DMS153 treated with DMSO at 0.1 percent for 48 hours (cell line): Measurements from ENCODE around the gene PRELID2.
"Not testable (repeated sequence)": the region's sequence is repeated elsewhere in the genome, so short reads cannot be mapped to it uniquely, and the experiment has no call there.

ENCODE experiments used
- DNase-seq: peaks from one replicate; lab custom pipeline; 2025; ENCODE audit not compliant: unreplicated experiment; lab: John Stamatoyannopoulos, UW

Gene PRELID2

GRCh38 chr5:145752534-145752933 is 82.6 kb downstream of the PRELID2 start:
- DNase-seq: no peak

- no peak for DNase-seq
These were observed 84.9 kb downstream of the PRELID2 start for GRCh38 chr5:145750199-145750598.

DNA sequence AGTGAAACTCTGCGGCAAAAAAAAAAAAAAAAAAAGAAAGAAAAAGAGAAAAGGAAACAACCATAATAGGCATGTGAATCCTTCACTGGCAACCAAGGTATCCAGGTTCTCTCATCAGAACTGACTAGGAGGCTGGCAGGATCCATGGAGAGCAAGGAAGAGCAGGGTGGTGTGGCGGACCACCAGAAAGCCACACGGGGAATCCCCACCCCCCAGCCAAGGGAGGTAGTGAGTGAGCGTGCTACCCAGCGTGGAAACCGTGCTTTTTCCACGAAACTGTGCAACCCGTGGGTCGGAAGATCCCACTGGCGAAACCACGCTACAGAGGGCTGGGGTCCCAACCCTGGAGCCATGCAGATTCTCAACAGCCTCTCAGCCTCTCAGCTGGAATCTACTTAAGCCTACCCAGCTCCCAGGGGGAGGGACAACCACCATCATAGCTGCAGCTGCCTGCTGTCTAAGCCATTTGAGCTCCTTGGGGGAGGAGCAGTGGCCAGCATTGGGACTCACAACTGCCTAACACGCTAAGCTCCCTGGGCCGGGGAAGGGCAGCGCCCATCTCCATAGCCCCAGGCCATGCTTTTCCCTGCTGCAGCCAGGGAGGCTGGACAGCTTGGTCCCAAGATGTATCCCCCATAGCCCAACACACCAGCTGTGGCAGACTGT is 91.6 kb downstream of the PRELID2 start:
- no peak for DNase-seq

DNA sequence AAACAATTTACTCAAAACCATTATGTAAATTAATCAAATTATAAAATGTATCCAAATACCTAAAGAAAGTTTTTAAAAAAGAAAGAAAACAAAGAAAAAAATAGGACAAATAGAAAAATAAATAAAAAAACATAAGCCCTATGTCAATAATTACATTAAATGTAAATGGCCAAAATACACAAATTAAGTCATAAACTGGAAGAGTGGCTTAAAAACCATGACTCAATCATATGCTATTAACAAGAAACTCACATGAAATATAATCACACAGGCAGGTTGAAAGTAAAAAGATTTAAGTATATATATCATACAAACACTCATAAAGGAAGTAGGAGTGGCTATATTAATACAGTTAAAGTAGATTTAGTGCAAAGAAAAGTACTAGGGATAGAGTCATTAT is 95.3 kb downstream of the PRELID2 start:
- no peak for DNase-seq

DNA sequence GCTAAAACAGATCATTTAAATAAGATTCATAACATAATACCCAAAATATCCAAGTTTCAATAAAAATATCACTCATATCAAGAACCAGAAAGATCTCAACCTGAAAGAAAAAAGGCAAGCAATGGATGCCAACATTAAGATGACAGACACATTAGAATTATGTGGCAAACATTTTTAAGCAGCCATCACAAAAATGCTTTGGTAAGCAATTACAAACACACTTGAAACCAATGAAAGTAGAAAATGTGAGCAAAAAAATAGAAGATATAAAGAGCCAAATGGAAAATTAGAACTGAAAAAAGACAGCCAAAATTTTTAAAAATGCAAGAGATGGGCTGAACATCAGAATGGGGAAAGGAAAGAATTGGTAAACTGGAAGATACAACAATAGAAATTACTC is 96.9 kb downstream of the PRELID2 start:
- no peak for DNase-seq

DNA sequence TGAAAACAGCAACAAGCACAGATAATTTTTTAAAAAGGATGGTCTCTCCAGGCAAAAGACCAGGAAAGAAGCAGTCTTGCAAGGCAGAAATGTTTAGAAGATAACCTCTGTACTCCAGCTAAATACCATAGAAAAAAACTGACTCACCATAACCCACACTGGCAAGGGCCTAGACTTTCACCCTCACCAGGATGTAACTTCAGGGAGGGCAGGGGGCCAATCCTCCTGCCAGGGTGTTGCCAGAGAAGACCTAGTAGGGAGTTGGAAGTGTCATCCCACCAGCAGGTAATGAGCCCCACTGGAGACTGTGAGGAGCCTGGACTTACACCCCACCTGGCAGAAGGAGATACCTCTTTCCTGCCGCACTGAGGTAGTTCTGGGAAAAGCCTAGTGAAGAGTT is 97.6 kb downstream of the PRELID2 start:
- DNase-seq: no peak

- not testable (repeated sequence) for DNase-seq
These were observed 105.2 kb downstream of the PRELID2 start for GRCh38 chr5:145729956-145730355.

- no peak for DNase-seq
These were observed 111.6 kb downstream of the PRELID2 start for GRCh38 chr5:145723516-145723915.

DNA sequence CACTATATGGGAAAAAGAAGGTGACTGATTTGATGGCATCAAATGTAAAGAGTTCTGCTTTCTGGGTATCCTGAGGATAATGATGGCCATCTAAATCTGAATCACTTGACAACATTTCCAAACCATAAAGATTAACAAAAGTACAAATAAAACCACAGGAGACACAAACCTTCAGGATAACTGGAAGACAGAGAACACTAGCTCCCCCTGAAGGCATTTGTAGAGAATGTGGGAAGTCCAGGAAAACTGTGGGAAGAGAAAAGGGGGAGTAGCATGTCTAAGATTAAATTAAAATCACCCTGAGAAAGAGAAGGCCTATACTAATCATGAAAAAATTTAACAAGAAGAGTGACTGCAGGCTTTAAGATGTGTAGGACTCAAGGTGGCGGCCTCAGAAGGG is 116.2 kb downstream of the PRELID2 start:
- no peak for DNase-seq

DNA sequence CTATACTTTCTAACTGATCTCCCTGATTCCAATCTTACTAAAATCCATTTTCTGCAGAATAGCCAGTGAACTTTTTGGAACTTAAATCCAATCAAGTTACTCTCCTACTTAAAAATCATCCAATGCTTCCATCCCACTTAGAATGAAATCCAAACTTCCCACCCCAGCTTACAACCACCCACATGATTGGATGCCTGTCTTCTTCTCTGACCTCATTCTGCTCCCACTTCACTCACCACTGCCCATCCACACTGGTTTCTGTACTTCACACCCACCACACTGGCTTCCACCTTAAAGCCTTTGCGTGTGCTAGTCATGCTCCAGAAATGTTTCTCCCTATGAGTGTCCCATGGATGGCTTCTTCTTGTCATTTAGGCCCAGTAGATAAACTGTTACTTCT is 119.7 kb downstream of the PRELID2 start:
- DNase-seq: no peak

- no peak for DNase-seq
These were observed 122.9 kb downstream of the PRELID2 start for GRCh38 chr5:145712245-145712644.

DNA sequence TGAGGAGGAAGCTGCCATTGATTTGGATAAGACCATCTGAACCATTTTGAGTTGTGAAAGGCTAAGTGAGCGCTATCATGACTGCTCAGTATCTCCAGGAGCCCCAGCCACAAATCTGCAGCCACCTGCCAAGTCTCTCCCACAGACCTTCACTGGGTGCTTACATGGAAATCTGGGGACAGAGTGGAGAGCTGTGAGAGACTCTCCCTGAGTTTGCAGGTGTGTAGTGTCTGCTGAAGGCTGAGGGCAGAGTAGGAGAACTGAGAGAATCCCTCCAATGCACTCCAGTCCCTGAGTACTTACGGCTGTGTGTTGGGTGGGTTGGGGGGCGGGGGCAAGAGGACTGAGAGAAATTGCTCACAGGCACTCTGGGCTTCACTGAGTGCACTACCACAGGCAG is 123.7 kb downstream of the PRELID2 start:
- DNase-seq: no peak
